RPMI8226 (cell line): ENCODE measurements around the gene HIGD1A.

Experiments used
- DNase-seq: peaks from one replicate; pipeline ENCODE4 v3.0.0-alpha.2; 2015

HIGD1A gene

GRCh38 chr3:42752961-42753360 is 51.3 kb downstream of the HIGD1A start:
- no peak for DNase-seq

DNA sequence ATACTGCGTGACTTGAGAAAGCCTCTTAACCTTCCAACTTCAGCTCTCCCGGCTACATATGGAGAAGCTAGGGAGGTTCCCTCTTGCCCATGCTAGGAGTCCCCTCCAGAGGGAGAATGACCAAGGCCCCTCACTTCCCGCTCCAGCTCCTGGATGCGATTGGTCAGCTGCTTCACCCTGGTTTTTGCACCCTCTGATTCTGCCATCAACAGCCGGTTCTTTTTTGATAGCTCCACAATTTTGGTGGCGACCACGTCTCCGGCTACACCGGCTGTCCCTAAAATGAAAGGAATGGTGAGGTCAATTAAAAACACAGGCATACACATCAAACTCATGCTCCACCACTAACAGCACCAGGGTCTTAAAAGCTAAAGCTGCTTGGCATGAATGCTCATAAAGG is 51.8 kb downstream of the HIGD1A start:
- DNase-seq = no peak

GRCh38 chr3:42751609-42752008 is 52.7 kb downstream of the HIGD1A start:
- no peak for DNase-seq

GRCh38 chr3:42750834-42751233 is 53.5 kb downstream of the HIGD1A start:
- no peak for DNase-seq

- peak; percentile 63 for DNase-seq
Observed at GRCh38 chr3:42749753-42750231, 54.5 kb downstream of the HIGD1A start.

- no peak for DNase-seq
Observed at GRCh38 chr3:42749025-42749752, 55.1 kb downstream of the HIGD1A start.

- DNase-seq = no peak
Observed at GRCh38 chr3:42747581-42747980, 56.7 kb downstream of the HIGD1A start.

DNA sequence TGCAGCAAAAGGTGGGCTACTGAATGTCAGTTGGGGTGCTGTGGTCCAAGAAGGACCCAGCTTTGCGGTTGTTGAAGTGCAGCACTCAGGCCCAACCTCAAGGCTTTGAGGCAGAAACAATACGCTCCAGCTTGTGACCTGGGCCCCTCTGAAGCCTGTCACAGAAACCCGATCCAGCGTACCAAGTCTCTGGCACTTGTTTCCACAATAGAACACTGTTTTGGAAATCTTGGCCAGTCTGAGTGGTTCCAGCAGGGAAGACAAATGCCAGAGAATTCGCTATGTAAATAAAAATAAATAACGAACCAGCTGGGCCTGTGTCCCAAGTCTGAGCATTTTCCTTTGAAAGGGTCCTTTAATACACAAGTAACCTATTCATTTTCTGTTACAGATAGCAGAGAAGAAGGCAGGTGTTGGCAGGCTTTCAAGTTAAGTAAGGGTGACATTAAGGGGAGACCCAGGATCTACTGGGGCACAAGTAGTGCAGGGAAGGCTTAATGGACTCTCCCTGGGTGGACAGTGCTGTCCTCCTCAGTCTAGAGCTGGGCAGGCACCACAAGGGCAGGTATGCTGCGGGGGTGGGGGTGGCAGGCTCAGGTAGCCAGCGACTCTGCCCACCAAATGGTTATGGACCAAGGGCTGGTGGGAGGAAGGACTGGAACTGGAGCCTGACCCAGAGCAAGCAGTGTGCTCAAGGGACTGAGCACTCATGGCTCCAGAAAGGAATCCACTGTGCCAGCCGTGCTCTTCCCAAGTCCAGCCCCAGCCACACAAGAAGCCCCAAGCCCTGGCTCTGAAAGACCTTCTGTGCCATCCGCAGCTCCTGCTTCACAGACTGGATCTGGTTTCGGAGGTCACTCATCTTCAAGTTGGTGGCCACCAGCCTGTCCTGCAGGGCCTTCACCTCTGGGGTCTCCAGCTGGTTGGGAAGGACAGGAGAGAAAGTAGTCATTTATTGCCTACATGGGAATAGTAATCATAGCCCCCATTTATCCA is 57.5 kb downstream of the HIGD1A start:
- no peak for DNase-seq

- DNase-seq = no peak
Observed at GRCh38 chr3:42745776-42746454, 58.4 kb downstream of the HIGD1A start.

DNA sequence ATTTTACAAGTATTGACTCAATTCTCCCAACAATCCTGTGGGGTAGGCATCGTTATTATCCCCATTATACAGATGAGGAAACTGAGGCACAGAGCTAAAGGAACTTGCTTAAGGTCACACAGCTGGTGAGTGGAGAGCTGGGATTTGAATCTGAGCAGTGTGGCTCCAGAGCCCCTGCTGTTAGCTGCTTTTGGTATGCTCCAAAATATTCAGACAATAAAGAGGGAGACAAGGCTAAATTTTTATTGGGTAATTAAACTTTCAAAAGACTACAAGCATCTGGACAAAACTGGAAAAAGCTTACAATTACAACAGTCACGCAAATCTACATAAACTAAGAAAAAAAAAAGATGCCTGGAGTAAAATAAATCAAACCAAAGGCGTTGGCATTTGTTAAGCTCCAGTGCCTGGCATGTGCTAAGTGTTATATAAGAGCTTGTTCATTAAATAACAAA is 59.0 kb downstream of the HIGD1A start:
- DNase-seq = no peak

GRCh38 chr3:42743204-42743995 is 60.9 kb downstream of the HIGD1A start:
- DNase-seq = no peak

GRCh38 chr3:42742688-42743087 is 61.6 kb downstream of the HIGD1A start:
- no peak for DNase-seq

GRCh38 chr3:42742259-42742658 is 62.0 kb downstream of the HIGD1A start:
- DNase-seq = no peak

DNA sequence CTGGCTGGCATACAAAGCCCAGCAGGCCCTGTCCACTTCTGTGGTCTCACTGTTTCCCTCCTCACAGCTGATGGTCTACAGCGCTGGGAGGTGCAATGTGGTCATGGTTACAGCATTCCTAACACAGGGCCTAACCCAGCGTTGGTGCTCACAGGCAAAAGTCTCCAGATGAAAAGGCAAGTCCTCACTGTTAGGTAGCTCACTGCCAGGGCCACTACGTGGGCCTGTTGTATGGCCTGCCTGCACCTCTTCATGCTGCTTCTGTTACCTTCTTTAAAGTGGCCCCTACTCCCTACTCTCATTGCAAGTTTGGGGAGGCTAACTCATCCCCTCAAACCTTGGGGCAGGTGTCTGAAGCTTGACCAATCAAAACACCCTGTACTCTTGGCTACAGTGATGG is 62.5 kb downstream of the HIGD1A start:
- no peak for DNase-seq

DNA sequence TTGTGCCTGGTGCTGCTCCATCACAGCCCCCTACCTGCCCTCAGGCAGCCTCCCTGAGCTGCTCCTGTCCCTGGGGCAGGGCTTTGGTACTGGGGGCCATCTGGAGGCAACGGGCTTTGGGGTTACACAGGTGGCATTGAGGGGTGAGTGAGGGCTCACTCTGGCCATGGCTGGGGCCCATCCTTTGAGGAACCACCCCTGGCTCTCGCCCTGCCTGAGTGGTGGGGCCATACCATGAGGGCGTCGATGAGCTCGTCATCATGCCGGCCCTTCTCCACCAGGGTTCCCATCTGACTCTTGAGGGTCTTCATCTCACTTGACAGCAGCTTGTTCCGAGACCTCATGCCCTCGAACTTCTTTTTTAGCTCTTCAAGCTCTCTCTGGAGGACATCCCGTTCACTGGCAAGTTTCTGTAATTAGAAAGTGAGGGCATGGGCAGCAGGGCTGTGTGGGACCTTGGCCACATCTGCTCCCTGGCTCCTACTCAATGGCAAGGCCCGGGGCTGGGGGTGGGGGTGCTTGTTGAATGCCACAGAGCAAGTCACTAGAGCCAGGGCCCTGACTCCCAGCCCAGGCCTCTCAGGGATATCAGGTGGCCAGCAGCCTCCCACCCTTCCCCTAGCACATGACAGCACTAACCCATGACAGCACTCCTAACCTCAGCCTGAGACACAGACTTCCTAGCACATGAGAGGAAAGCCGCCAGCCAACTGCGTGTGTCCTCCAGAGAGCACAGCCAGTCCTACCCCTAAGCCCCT is 64.7 kb downstream of the HIGD1A start:
- DNase-seq = peak; percentile 29

DNA sequence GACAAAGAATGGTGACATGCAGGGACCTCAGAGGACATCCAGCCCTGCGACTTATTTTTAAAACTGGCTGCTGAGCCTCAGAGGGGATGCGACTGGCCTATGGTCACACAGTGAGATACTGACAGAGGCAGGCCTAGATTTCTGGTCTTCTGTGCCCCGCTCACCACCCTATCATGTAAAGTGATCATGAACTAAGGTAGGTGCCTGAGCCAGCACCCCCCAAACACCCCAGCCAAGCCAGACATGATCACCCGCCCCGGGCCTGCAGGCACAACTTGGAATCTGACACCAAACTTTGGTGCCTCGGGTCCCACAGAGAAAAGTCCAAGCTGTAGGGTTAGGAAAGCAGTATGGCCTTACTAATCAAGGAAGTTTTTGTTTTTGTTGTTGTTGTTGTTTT is 67.8 kb downstream of the HIGD1A start:
- no peak for DNase-seq

GRCh38 chr3:42736081-42736480 is 68.2 kb downstream of the HIGD1A start:
- no peak for DNase-seq

DNA sequence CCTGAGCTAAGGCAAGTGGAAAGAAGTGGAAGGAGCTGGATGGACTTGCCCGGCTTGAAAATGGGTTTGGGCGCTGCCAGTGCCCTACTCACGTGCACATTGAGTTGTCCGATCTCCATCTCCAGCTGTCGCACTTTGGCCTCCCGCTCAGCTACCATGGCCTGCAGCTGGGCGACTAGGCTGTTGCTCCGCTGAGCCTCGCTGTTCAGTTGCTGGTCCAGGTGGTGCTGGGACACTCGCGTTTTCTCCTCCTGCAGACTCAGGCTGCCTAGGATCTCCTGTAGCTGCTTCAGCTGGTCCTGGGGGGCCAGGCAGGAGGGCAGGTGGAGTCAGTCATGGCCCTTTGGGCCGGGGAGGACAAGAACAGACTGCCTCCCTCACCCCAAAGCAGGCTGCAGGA is 68.7 kb downstream of the HIGD1A start:
- DNase-seq = no peak

DNA sequence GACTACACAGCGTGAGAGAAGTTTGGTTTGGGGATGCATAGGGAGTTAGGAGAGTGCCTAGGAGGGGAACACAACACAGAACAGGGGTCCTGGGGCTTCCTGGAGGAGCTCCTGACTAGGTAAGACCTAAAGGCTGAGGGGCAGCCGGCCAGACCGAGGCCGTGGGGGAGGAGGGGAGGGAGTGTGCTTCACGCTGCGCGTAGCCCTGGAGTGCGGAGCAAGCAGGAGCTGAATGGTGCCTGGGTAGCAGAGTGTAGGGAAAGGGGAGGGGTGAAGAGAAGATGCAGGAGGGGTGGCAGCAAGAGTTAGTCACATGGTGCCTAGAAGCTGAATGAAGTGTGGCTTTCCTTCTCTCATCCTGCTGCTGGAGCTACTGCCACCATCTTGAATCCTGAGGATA is 69.3 kb downstream of the HIGD1A start:
- no peak for DNase-seq

- DNase-seq = no peak
Observed at GRCh38 chr3:42734263-42734860, 69.9 kb downstream of the HIGD1A start.
